Ishikawa (cell line): ENCODE measurements around the gene ATXN1L.

ENCODE experiments used
- CREB1 ChIP-seq: IDR thresholded peaks from 2 replicates; pipeline ENCODE4 v1.6.1; 2012; ENCODE audit warnings: low read depth
- EGR1 ChIP-seq: IDR thresholded peaks from 2 replicates; pipeline ENCODE4 v1.6.1; 2012
- EP300 ChIP-seq: IDR thresholded peaks from 2 replicates; pipeline ENCODE4 v1.6.1; 2012; ENCODE audit warnings: borderline replicate concordance
- FOXM1 ChIP-seq: IDR thresholded peaks from 2 replicates; pipeline ENCODE4 v1.6.1; 2012; ENCODE audit warnings: low read depth, borderline replicate concordance
- RAD21 ChIP-seq: IDR thresholded peaks from 2 replicates; pipeline ENCODE4 v1.6.1; 2012; ENCODE audit warnings: low read depth
- ZBTB7A ChIP-seq: IDR thresholded peaks from 2 replicates; pipeline ENCODE4 v1.6.1; 2012; ENCODE audit warnings: low read depth
- TF ChIP-seq, protein P1 (sequence below): IDR thresholded peaks from 2 replicates; pipeline ENCODE4 v1.6.1; 2012
- TF ChIP-seq, protein P2 (sequence below): IDR thresholded peaks from 2 replicates; pipeline ENCODE4 v1.6.1; 2012; ENCODE audit warnings: low read depth, mild to moderate bottlenecking

The ATXN1L gene

DNA sequence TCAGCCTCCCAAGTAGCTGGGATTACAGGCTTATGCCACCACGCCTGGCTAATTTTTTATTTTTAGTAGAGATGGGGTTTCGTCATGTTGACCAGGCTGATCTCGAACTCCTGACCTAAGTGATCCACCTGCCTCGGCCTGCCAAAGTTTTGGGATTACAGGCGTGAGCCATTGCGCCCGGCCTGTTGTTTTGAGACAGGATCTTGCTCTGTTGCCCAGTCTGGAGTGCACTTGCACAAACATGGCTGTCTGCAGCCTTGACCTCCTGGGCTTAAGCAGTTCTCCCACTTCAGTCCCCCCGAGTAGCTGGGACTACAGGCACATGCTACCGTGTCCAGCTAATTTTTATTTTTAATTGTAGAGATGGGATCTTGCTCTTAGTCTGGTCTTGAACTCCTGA, 58.5 kb downstream of the ATXN1L start:
- no peak for TF ChIP-seq EP300
- TF ChIP-seq ZBTB7A, result no peak
- TF ChIP-seq, protein P1, sequence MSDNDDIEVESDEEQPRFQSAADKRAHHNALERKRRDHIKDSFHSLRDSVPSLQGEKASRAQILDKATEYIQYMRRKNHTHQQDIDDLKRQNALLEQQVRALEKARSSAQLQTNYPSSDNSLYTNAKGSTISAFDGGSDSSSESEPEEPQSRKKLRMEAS, result no peak
- TF ChIP-seq, protein P2, sequence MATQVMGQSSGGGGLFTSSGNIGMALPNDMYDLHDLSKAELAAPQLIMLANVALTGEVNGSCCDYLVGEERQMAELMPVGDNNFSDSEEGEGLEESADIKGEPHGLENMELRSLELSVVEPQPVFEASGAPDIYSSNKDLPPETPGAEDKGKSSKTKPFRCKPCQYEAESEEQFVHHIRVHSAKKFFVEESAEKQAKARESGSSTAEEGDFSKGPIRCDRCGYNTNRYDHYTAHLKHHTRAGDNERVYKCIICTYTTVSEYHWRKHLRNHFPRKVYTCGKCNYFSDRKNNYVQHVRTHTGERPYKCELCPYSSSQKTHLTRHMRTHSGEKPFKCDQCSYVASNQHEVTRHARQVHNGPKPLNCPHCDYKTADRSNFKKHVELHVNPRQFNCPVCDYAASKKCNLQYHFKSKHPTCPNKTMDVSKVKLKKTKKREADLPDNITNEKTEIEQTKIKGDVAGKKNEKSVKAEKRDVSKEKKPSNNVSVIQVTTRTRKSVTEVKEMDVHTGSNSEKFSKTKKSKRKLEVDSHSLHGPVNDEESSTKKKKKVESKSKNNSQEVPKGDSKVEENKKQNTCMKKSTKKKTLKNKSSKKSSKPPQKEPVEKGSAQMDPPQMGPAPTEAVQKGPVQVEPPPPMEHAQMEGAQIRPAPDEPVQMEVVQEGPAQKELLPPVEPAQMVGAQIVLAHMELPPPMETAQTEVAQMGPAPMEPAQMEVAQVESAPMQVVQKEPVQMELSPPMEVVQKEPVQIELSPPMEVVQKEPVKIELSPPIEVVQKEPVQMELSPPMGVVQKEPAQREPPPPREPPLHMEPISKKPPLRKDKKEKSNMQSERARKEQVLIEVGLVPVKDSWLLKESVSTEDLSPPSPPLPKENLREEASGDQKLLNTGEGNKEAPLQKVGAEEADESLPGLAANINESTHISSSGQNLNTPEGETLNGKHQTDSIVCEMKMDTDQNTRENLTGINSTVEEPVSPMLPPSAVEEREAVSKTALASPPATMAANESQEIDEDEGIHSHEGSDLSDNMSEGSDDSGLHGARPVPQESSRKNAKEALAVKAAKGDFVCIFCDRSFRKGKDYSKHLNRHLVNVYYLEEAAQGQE, result no peak
- no peak for TF ChIP-seq FOXM1
- no peak for TF ChIP-seq RAD21
- TF ChIP-seq EGR1, result no peak
- TF ChIP-seq CREB1, result no peak
